Left ventricle myocardium inferior (tissue), 1 donor: ENCODE results near the gene ADAMTS8. TPM values are rescaled to one million over a fixed set of nuclear protein-coding genes. Genes with fewer than 3 reads are reported as not detected.

Source experiments
- DNase-seq: peaks from one replicate; pipeline ENCODE4 v3.0.0-alpha.2; 2020
- H3K27ac ChIP-seq: fragments of 200-600 bp; replicated peaks from 2 replicates; pipeline ENCODE4 v1.8.0; 2021
- H3K27me3 ChIP-seq: fragments of 200-600 bp; 2 replicates; pipeline ENCODE4 v1.8.0; 2021; ENCODE audit warnings: low read depth
- H3K36me3 ChIP-seq: fragments of 200-600 bp; 2 replicates; pipeline ENCODE4 v1.8.0; 2021
- H3K4me1 ChIP-seq: fragments of 200-600 bp; 2 replicates; pipeline ENCODE4 v1.8.0; 2021
- H3K4me3 ChIP-seq: fragments of 200-600 bp; 2 replicates; pipeline ENCODE4 v1.8.0; 2021; ENCODE audit warnings: mild to moderate bottlenecking, moderate library complexity
- H3K9me3 ChIP-seq: fragments of 200-600 bp; replicated peaks from 2 replicates; pipeline ENCODE4 v1.8.0; 2021
- intact Hi-C: fragments of 100-400 bp; cut with micrococcal nuclease; formaldehyde crosslinking; loops from one replicate; pipeline ENCODE4 v1.11.0; 2022
- total RNA-seq: library from RNA; stranded (reverse); fragmentation: NEBNext Ultra II Directional; extraction: Animal tissue kit (Norgen Biotek cat#: 25700); gene quantifications from one replicate; pipeline ENCODE4 v1.2.1, GENCODE V29; 2021
- TF ChIP-seq, protein P1 (sequence below): fragments of 200-600 bp; IDR thresholded peaks from 2 replicates; pipeline ENCODE4 v1.8.0; 2021; ENCODE audit warnings: antibody characterized with exemption, mild to moderate bottlenecking, borderline replicate concordance
- donor health status: DM: no; HTN: yes; CAD: no; lungs with severe emphysema.

The ADAMTS8 gene
- total RNA-seq, 1 donor from 2014 or later: 0.85 TPM

DNA sequence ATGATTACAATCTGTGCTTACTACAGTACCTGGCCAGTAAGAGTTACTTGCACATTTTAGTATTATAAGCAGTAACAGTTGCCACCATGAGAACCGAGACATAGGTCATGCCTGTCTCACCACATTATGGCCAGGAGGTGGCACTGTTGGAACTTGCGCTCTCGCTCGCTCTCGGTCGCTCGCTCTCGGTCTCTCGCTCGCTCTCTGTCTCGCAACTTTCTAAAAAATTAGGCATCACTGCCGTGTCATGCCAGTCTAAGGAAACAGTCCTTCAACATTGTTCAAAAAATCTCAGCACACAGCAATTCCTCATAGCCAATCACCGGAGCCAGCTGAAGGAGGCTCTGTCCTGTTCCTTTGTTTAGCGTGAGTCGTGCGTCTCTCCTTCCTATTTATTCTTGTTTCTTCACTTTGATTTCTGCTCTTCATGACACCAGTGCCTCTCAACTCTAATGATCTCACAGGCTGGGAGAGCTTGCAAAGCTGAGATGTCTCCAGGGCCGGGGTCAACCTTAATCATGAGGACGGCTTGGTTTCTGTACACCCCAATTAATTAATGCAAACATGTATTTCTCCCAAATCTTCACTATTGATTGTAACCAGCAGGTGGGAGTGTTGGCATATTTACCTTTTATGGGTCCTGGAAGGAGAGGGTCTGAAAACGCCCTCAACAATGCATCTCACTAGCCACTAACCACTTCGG is 6.3 kb upstream of the ADAMTS8 start:
- H3K4me1 ChIP-seq: peaks cover 16% of the 10 kb centered on the region
- intact Hi-C loops: loop anchor here (1.0 to 10.0 kb wide), 3 partner anchors 300 to 460 kb away; no protein-coding TSS in a partner anchor
- H3K36me3 ChIP-seq: no peaks in the 10 kb centered on the region
- H3K27me3 ChIP-seq: peaks cover 13% of the 10 kb centered on the region
- TF ChIP-seq, protein P1, sequence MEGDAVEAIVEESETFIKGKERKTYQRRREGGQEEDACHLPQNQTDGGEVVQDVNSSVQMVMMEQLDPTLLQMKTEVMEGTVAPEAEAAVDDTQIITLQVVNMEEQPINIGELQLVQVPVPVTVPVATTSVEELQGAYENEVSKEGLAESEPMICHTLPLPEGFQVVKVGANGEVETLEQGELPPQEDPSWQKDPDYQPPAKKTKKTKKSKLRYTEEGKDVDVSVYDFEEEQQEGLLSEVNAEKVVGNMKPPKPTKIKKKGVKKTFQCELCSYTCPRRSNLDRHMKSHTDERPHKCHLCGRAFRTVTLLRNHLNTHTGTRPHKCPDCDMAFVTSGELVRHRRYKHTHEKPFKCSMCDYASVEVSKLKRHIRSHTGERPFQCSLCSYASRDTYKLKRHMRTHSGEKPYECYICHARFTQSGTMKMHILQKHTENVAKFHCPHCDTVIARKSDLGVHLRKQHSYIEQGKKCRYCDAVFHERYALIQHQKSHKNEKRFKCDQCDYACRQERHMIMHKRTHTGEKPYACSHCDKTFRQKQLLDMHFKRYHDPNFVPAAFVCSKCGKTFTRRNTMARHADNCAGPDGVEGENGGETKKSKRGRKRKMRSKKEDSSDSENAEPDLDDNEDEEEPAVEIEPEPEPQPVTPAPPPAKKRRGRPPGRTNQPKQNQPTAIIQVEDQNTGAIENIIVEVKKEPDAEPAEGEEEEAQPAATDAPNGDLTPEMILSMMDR: peak; percentile 78
- no peaks in the 10 kb centered on the region for H3K9me3 ChIP-seq
- peak overlapping the region; percentile 74 for H3K4me3 ChIP-seq
- peak; percentile 68 for DNase-seq
- peak overlapping the region; percentile 81 for H3K27ac ChIP-seq

DNA sequence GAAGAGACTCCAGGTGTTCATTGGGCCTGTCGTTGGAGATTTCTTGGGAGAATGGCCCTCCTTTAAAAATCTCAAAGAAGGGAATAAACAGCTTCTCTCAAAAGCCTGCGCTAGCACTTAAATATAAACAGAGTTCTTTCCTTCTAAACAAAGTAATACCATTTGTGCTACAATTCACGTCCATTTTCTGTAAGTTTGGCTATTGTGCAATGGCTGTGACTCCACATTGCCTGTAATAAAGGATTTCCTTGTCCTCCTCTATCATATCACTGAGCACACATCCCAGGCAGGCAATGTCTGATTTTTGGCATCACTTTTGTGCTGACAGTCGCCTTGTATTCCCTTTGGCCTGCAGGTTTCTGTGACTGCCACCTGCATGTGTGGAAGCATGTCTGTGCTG is 4.9 kb upstream of the ADAMTS8 start:
- Histone ChIP-seq H3K4me3 (no peak overlapping the region), H3K4me1 (peaks cover 21% of the 10 kb centered on the region), H3K27ac (no peak overlapping the region), H3K36me3 (no peaks in the 10 kb centered on the region), H3K27me3 (peaks cover 26% of the 10 kb centered on the region), H3K9me3 (no peaks in the 10 kb centered on the region)
- intact Hi-C loops: loop anchor here (10.0 kb wide), 2 partner anchors 301 to 461 kb away; no protein-coding TSS in a partner anchor
- TF ChIP-seq, protein P1: no peak
- DNase-seq: no peak

DNA sequence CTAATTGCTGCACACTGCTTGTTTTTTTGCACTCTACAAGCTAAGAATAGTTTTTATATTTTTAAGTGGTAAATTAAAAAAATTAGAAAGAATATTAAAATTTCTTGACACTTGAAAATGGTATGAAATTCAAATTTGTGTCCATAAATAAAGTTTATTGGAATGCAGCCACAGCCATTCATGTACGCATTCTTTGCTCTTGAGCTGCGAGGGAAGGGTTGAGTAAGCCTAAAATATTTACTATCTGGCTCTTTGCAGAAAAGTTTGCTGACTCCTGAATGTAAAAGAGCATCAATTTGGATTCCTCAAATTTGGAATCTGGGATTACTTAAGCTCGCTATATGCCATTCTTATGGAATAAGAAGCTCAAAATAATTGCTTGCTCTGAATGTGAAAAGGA is 3.4 kb upstream of the ADAMTS8 start:
- TF ChIP-seq, protein P1: no peak
- no peaks in the 10 kb centered on the region for H3K36me3 ChIP-seq
- intact Hi-C loops: loop anchor here (10.0 kb wide), 2 partner anchors 303 to 463 kb away; no protein-coding TSS in a partner anchor
- H3K4me1 ChIP-seq: peaks cover 33% of the 10 kb centered on the region
- H3K4me3 ChIP-seq: no peak overlapping the region
- no peak for DNase-seq
- H3K27me3 ChIP-seq: peaks cover 41% of the 10 kb centered on the region
- no peak overlapping the region for H3K27ac ChIP-seq
- H3K9me3 ChIP-seq: no peaks in the 10 kb centered on the region

DNA sequence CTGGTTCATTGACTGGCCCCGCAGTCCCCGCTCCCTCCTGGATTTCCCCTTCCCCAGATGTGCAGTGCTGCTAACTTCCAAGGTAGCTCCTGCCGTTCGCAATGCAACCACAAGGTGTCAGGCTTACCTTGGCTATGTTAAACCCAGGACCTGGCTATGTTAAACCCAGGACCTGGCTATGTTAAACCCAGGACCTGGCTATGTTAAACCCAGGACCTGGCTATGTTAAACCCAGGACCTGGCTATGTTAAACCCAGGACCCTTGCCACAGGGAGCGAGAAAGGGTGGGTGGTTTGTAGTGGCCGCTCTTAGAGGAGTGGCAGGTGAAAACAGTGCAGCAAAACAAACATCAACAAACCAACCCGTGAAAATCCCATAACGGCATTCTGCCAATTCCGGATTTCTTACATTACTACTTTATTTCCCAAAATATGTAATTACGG is 2.9 kb upstream of the ADAMTS8 start:
- H3K9me3 ChIP-seq: no peaks in the 10 kb centered on the region
- H3K36me3 ChIP-seq: no peaks in the 10 kb centered on the region
- intact Hi-C loops: loop anchor here (10.0 kb wide), 2 partner anchors 303 to 463 kb away; no protein-coding TSS in a partner anchor
- peaks cover 46% of the 10 kb centered on the region for H3K27me3 ChIP-seq
- peak; percentile 65 for DNase-seq
- H3K4me1 ChIP-seq: peaks cover 37% of the 10 kb centered on the region
- TF ChIP-seq, protein P1: peak; percentile 74
- no peak overlapping the region for H3K27ac ChIP-seq
- no peak overlapping the region for H3K4me3 ChIP-seq

DNA sequence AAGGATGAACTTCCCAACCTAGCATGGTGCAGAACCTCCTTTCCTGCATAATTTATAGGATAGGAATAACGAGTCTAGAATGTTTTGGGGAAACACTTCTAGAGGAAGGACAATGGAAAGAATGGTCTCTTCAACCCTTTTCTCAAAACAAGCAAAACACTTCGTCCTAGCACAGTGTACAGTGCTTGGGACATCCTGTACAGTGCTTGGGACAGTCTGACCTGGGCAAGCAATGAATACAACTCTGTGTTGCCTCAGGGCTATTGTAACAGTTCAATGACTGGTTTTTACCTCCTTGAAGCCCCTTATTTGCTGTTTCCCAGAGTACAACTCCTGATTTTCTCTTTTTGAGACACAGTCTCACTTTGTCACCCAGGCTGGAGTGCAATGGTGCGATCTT is 1.6 kb upstream of the ADAMTS8 start:
- Histone ChIP-seq H3K27ac (no peak overlapping the region), H3K36me3 (no peaks in the 10 kb centered on the region), H3K27me3 (peaks cover 60% of the 10 kb centered on the region), H3K9me3 (no peaks in the 10 kb centered on the region), H3K4me1 (peaks cover 27% of the 10 kb centered on the region), H3K4me3 (no peak overlapping the region)
- no peak for DNase-seq
- intact Hi-C loops: loop anchor here (10.0 kb wide), 3 partner anchors 215 to 465 kb away; no protein-coding TSS in a partner anchor
- TF ChIP-seq, protein P1: no peak
